Lower leg skin (tissue), 3 donors: Measurements from ENCODE around the gene PTBP3.

Experiments
- POLR2A ChIP-seq, 2 donors: fragments of 450-650 bp; IDR thresholded peaks; one replicate each; pipeline ENCODE4 v1.6.1; 2016 to 2017; ENCODE audit warnings: antibody characterized with exemption in 2 of 2, mild to moderate bottlenecking in 1 of 2, moderate library complexity in 1 of 2
- TF ChIP-seq, protein P1 (sequence below), 3 donors: fragments of 450-650 bp; IDR thresholded peaks; one replicate each; pipeline ENCODE4 v1.5.1; 2016; ENCODE audit warnings: antibody characterized with exemption in 3 of 3, mild to moderate bottlenecking in 3 of 3, moderate library complexity in 2 of 3

DNA sequence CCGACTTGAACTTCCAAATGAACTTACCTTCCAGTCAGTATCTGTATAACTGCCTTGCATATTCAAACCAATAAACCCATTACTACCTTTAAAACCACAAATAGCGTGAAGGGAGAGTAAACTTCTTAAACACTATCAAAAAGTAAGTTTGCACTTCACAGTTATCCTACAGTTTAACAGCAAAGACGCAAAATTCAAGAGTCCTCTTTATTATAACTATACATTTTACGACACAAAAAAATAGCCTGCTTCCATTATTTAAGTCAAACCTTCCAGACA is 1.8 kb downstream of the PTBP3 start:
- TF ChIP-seq, protein P1, sequence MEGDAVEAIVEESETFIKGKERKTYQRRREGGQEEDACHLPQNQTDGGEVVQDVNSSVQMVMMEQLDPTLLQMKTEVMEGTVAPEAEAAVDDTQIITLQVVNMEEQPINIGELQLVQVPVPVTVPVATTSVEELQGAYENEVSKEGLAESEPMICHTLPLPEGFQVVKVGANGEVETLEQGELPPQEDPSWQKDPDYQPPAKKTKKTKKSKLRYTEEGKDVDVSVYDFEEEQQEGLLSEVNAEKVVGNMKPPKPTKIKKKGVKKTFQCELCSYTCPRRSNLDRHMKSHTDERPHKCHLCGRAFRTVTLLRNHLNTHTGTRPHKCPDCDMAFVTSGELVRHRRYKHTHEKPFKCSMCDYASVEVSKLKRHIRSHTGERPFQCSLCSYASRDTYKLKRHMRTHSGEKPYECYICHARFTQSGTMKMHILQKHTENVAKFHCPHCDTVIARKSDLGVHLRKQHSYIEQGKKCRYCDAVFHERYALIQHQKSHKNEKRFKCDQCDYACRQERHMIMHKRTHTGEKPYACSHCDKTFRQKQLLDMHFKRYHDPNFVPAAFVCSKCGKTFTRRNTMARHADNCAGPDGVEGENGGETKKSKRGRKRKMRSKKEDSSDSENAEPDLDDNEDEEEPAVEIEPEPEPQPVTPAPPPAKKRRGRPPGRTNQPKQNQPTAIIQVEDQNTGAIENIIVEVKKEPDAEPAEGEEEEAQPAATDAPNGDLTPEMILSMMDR (IDR thresholded peaks at IDR 0.05): no peak
- no peak for TF ChIP-seq POLR2A (IDR thresholded peaks at IDR 0.05)
